Muscle layer of colon (tissue), 2 donors: Measurements from ENCODE around the gene GTPBP1.
A peak's percentile ranks its signal among the peaks of the same experiment; 100 is the strongest.

ENCODE experiments used
- H3K27ac ChIP-seq: one replicate; pipeline ENCODE4 v1.7.0; 2013; ENCODE audit warnings: low read depth, mild to moderate bottlenecking, low read length, moderate library complexity
- H3K27me3 ChIP-seq, 2 donors: one replicate each; pipeline ENCODE4 v1.7.0; 2013; ENCODE audit warnings: low read length in 2 of 2, mild to moderate bottlenecking in 2 of 2; ENCODE audit not compliant: insufficient read depth in 2 of 2, control insufficient read depth in 1 of 2
- H3K36me3 ChIP-seq: one replicate; pipeline ENCODE4 v1.7.0; 2013; ENCODE audit warnings: mild to moderate bottlenecking, low read length; ENCODE audit not compliant: insufficient read depth
- H3K4me1 ChIP-seq: one replicate; pipeline ENCODE4 v1.7.0; 2013; ENCODE audit warnings: mild to moderate bottlenecking, low read length; ENCODE audit not compliant: insufficient read depth
- H3K4me3 ChIP-seq, 2 donors: one replicate each; pipeline ENCODE4 v1.7.0; 2013; ENCODE audit warnings: low read length in 2 of 2, low read depth in 1 of 2, mild to moderate bottlenecking in 1 of 2, moderate library complexity in 1 of 2
- H3K9ac ChIP-seq: one replicate; pipeline ENCODE4 v1.7.0; 2013; ENCODE audit warnings: low read length
- H3K9me3 ChIP-seq: one replicate; pipeline ENCODE4 v1.7.0; 2013; ENCODE audit warnings: mild to moderate bottlenecking, low read length
- donor health status: abdominal sarcoma.
- donor health status: Adenocarcinoma of cecum.

Gene GTPBP1

DNA sequence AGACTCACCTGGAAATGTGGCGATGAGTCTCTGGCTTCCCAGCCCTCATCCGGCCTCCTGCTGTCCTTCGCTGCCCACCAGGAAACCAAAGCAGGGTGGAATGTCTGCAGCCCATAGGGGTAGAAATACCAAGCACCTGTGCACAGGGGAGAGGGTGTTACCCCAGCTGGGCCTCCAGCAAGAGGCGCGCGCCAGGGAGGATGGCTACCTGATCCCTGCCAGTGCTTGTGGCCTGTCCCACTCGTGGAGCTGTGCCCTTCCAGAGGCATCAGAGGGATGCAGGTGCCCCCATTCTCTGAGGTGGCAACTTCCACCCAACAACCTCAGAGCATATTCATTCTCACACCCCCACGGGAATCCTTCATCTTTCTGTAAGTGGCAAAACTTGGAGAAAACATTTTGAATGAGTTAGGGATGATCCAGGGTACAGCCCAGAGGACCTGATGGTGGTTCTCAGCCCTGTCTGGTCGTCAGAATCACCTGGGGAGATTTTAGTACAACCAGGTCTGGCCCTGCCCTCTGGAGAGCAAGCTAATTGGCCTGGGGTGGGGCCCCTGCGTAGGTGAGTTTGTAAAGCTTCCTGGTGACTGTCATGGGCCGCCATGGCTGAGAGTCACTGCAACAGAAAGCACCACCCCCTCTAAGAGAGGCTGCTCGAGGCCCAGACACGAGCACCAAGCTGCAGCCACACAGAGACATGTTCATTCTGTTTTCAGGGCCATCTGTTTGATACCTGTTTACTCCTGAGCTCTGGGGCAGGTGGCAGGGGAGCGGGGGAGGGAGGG lies 40.1 kb downstream of the GTPBP1 start:
- H3K4me1 ChIP-seq: no peaks in the 10 kb centered on the region
- H3K27ac ChIP-seq: no peak overlapping the region
- no peak overlapping the region for H3K9ac ChIP-seq
- H3K36me3 ChIP-seq: peaks cover 84% of the 10 kb centered on the region
- no peaks in the 10 kb centered on the region for H3K9me3 ChIP-seq
- H3K27me3 ChIP-seq: no peaks in the 10 kb centered on the region
- no peak overlapping the region for H3K4me3 ChIP-seq

DNA sequence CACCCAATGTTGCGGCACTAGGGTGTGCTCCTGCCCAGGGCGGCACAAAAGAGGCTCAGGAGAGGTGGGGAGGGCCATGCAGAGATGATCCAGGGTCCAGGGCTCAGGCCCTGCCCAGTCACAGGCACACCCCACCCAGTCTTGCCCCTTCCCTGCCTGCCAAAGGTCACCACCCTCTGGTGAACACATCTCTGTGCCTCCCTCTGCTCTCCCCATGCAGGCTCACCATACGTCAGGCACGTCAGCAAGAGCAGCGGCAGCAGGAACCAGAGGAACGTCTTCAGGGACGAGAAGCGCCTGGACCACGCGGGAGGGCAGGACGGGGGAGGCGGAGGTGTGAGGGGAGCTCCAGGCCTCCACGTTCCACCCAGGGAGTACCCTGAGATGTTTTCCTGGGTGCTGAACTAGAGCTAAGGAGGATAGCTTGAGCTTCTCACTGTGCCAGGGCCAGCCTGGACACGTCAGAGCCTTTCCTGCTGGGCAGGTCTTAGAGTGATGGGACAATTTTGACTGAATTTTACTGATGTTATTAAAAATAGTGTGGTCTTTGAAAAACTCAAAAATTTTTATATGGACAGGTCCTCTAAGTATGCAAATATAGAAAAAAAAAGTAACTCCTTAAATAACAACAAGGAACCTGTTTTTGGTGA lies 42.9 kb downstream of the GTPBP1 start:
- Histone ChIP-seq H3K36me3 (peaks cover 75% of the 10 kb centered on the region), H3K27ac (no peak overlapping the region), H3K27me3 (no peaks in the 10 kb centered on the region), H3K9ac (no peak overlapping the region), H3K9me3 (no peaks in the 10 kb centered on the region), H3K4me3 (no peak overlapping the region), H3K4me1 (peaks cover 9% of the 10 kb centered on the region)

DNA sequence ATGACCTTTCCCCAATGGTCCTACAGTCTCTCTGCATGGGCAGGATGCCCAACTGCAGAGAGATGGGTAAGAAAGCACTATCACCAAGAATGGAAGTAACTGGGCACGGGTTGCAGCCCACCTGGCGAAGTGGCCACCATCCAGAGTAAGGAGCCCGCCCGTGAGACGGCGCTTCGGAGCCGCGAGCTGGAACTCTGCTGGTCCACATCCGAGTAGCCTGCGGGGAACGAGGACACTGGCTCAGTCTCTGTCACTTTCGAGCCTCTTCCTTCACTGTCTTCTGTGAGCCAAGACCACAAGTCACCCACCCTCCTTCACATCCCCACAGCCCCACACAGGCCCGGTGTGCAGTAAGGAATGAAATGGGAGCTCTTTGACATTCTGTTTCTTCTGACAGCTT lies 44.4 kb downstream of the GTPBP1 start:
- no peaks in the 10 kb centered on the region for H3K27me3 ChIP-seq
- H3K9ac ChIP-seq: no peak overlapping the region
- peaks cover 16% of the 10 kb centered on the region for H3K4me1 ChIP-seq
- H3K9me3 ChIP-seq: no peaks in the 10 kb centered on the region
- no peak overlapping the region for H3K27ac ChIP-seq
- peaks cover 66% of the 10 kb centered on the region for H3K36me3 ChIP-seq
- H3K4me3 ChIP-seq: no peak overlapping the region

DNA sequence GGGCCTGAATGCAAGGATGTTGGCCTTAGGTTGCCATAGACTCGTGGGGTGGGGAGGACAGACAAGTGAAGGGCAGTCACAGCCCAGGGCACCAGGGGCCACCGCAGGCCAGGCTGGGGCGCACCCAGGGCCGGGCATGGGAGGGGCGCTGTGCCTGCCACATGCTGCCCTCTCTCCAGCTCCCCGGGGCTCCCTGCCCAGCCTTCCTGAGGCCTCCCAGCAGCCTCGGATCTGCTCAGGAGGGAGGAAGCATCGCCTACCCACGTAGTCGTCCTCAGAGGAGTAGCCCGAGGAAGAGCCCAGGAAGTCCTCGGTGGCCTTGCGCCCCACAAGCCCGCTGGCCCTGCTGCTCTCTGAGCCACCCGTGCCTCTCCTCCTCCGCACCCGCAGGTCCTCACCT lies 44.9 kb downstream of the GTPBP1 start:
- Histone ChIP-seq H3K27me3 (no peaks in the 10 kb centered on the region), H3K9me3 (no peaks in the 10 kb centered on the region), H3K9ac (no peak overlapping the region), H3K4me1 (peaks cover 16% of the 10 kb centered on the region), H3K4me3 (no peak overlapping the region), H3K36me3 (peaks cover 61% of the 10 kb centered on the region), H3K27ac (no peak overlapping the region)

DNA sequence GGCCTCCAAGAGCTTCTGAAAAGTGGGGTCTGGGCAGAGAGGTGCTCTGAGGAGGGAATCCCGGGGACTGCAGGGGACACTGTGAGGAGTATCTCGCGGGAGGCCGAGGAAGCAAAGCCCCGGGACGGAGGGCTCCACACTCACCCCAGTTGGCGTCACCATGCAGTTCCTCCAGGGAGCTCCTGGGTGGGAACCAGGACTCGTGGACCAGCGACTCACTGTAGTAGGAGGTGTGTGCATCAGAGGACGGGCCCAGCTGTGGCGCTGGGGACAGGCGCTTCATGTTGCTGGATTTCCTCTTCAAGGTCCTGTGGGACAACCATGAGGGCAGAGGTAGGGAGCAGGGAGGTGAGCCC lies 45.3 kb downstream of the GTPBP1 start:
- Histone ChIP-seq H3K4me1 (peaks cover 16% of the 10 kb centered on the region), H3K9me3 (no peaks in the 10 kb centered on the region), H3K36me3 (peaks cover 57% of the 10 kb centered on the region), H3K27ac (no peak overlapping the region), H3K27me3 (no peaks in the 10 kb centered on the region), H3K9ac (no peak overlapping the region), H3K4me3 (no peak overlapping the region)

DNA sequence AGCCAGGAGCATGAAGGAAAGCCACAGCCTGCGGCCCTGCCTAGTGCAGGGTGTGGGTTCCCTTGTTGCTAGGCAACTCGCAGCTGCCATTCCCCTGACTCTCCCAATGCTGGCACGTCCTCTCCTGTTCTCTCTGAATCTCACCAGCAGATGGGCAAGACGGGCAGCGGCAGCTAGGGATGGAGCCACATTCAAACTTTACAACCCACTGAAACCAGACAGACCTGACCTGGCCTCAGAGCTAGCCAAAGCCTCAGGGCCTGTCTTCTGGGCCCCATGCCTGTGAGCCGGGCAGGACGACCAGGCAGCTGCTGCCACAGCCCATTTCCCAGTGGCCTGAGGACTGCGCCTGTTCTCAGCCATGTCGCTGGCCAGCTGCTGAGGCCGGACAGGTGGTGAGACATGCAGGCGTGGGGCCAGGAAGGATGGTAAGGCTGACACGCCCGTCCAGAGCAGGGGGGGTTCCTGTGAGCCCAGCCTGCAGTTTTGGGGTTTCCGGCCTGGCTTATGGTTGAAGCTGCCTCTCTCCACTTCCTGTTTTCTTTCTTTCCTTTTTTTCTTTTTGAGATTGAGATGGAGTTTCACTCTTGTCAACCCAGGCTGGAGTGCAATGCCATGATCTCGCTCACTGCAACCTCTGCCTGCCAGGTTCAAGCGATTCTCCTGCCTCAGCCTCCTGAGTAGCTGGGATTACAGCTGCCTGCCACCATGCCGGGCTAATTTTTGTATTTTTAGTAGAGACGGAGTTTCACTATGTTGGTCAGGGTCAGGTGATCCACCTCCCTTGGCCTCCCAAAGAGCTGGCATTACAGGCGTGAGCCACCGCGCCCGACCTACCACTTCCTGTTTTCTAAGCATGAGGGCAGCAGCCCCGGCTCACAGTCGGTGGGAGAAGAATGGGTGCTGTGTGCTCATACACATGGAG lies 45.9 kb downstream of the GTPBP1 start:
- Histone ChIP-seq H3K4me3 (no peak overlapping the region), H3K9ac (no peak overlapping the region), H3K27me3 (no peaks in the 10 kb centered on the region), H3K27ac (no peak overlapping the region), H3K36me3 (peaks cover 51% of the 10 kb centered on the region), H3K4me1 (peaks cover 22% of the 10 kb centered on the region), H3K9me3 (no peaks in the 10 kb centered on the region)

DNA sequence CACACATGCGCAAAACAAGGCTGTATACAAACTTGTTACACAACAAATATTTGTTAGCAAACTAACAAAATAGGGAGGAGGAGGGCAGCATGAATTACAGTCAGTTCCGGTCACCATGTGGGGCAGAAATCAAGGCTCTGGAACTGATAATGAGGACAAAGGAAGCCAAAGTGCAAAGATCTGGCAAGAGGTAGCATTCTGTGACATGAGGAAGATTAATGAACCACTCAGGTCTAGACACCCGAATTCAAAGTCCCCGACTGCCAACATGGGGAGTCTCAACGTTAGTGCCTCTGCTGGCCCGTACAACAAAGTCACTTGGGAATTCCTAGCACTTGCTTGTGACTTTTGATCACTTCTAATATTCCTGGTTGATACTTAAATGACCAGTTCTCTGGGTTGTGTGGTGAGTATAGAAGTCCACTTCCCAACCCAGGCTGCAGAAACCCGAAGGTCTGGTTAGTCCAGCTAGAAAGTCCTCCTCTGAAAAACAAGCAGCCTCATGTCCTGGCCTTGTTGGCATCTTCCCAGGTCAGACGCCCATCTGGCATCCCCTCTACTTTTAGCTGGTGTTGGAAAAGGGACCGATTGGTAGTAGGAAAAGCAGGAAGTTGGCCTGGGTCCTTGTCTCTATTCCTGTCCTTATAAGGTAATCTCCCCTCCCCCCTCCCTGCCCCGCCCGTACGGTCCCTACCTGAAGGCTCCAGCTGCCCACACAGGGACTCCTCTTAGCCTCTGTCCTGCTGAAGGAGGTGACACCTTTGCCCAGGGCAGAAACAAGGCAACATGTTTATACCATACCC lies 48.4 kb downstream of the GTPBP1 start:
- peaks cover 39% of the 10 kb centered on the region for H3K36me3 ChIP-seq
- H3K4me3 ChIP-seq: peak overlapping the region; percentile 61 to 81

DNA sequence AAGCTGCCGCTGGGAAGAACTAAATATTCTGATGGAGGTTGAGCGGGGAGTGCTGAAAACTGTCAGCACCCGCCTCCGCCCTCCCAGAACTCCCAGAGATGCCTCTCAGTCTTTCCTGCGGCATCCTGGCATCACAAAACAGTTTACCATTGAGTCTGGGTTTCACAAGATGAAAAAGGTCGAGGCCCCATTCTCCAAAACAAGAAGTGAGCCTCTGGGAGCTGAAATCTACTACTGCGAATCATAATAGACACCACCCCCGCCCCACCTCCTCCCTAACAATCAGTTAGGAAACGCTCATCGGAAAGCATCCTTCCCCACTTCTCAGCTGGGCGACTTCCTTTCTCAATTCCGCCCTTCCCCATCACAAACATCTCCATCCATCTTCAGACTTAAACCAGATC lies 49.0 kb downstream of the GTPBP1 start:
- H3K4me3 ChIP-seq: peak overlapping the region; percentile 61 to 81
- H3K27me3 ChIP-seq: no peaks in the 10 kb centered on the region
- H3K27ac ChIP-seq: peak overlapping the region; percentile 99
- peaks cover 33% of the 10 kb centered on the region for H3K36me3 ChIP-seq
- H3K4me1 ChIP-seq: peaks cover 25% of the 10 kb centered on the region
- no peaks in the 10 kb centered on the region for H3K9me3 ChIP-seq
- peak overlapping the region; percentile 59 for H3K9ac ChIP-seq

More for the DNA sequence above, 48.4 kb downstream of the GTPBP1 start:
- Histone ChIP-seq H3K9ac (peak overlapping the region; percentile 59), H3K4me1 (peaks cover 25% of the 10 kb centered on the region), H3K9me3 (no peaks in the 10 kb centered on the region), H3K27me3 (no peaks in the 10 kb centered on the region), H3K27ac (peak overlapping the region; percentile 99)

DNA sequence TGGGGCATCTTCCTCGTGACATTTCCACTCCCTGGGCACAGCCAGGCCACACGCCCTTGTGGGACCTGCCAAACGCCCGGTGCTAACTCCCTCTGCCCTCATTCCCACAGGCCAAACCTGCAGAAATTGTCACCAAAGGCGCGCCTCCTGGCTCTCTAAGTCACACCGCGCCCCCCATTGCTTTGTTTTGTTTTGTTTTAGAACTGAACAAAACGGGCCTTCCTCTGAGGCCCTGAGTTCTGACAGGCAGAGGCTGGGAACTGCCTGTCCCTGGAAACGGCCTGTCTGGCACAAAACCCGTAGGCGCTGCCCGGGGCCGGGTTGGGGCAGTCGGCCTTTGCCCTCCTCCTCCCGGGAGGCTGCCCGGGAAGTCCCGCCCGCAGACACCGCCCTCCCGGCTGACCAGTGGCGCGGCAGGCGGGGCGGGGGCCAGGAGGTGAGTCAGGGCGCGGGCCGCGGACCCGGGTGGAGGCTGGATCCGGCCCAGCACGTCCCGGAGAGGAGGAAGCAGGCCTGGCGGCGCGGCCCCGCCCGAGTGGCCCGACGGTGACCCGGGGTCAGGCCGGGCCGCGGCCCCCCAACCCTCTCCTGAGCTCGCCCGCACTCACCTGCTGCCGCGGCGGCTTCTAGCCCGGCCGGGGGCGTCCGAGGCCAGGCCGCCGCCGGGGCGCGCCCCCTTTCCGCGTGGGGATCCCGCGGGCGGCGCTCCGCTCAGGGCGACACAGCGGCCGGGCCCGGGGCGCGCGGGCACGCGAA lies 49.6 kb downstream of the GTPBP1 start:
- Histone ChIP-seq H3K27ac (peak overlapping the region; percentile 99), H3K36me3 (peaks cover 27% of the 10 kb centered on the region), H3K9ac (peak overlapping the region; percentile 59), H3K4me3 (peak overlapping the region; percentile 61 to 81), H3K4me1 (peaks cover 25% of the 10 kb centered on the region), H3K27me3 (no peaks in the 10 kb centered on the region), H3K9me3 (no peaks in the 10 kb centered on the region)

DNA sequence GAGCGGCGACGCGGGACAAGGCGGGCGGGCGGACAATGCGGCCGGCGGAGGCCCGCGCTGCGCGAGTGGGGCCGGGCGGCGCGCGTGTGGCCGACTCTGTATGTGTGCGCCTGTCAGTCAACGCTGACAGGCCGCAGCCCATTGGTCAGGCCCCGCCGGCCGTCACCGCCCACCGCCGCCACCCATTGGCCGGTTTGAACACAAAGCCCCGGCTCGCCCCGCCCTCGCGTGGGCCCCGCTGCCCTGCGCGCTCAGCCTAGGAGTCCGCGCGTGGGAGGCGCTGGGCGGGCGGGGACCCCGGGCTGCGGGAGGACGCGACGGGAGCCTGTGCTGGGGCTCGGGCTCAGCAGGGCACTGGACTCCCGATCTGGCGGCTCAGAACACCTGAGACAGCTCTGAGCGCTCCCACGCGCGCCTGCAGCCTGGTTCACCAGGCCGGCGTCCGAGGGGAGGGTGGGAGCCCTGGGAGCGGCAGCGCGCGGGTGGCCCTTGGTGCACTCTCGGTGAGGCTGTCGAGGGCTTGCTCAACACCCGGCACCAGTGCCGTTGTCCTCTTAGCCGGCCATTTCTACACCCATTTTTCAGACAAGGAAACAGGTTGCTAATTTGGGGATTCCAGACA lies 50.3 kb downstream of the GTPBP1 start, which contains the start of gene SUN2:
Gene SUN2 (minus strand): TSS at position 88 of the 622 bp plus-strand sequence. CDS start 3,370 bp downstream, outside the sequence.
- peak within 1 kb of the TSS; percentile 99 for H3K27ac ChIP-seq
- H3K4me3 ChIP-seq: peak within 1 kb of the TSS; percentile 80 to 81
- peaks cover 20% of the 10 kb centered on the region for H3K36me3 ChIP-seq
- H3K27me3 ChIP-seq: no peaks in the 10 kb centered on the region
- H3K9me3 ChIP-seq: no peaks in the 10 kb centered on the region
- peaks cover 23% of the 10 kb centered on the region for H3K4me1 ChIP-seq
- peak within 1 kb of the TSS; percentile 59 for H3K9ac ChIP-seq
